GM18909 (cell line): ENCODE results near the gene TTC28.

Source experiments
- ATAC-seq: cut with Tn5 transposase; IDR thresholded peaks from one replicate; pipeline ENCODE4 v1.9.1; 2021; ENCODE audit warnings: mild to moderate bottlenecking; ENCODE audit not compliant: unreplicated experiment, poor library complexity

Gene TTC28

GRCh38 chr22:28137036-28137435, 542.6 kb downstream of the TTC28 start:
- no peak for ATAC-seq

- no peak for ATAC-seq
Observed at GRCh38 chr22:28132466-28132865, 547.2 kb downstream of the TTC28 start.

- ATAC-seq: no peak
Observed at GRCh38 chr22:28129319-28129962, 550.2 kb downstream of the TTC28 start.

- no peak for ATAC-seq
Observed at GRCh38 chr22:28128827-28129226, 550.8 kb downstream of the TTC28 start.

- ATAC-seq: no peak
Observed at GRCh38 chr22:28125799-28126198, 553.8 kb downstream of the TTC28 start.

- ATAC-seq: no peak
Observed at GRCh38 chr22:28123989-28124766, 555.5 kb downstream of the TTC28 start.

- ATAC-seq: no peak
Observed at GRCh38 chr22:28120691-28121592, 558.7 kb downstream of the TTC28 start.

- ATAC-seq: no peak
Observed at GRCh38 chr22:28118957-28119631, 560.5 kb downstream of the TTC28 start.

GRCh38 chr22:28116219-28116673, 563.4 kb downstream of the TTC28 start:
- no peak for ATAC-seq

GRCh38 chr22:28115426-28115825, 564.2 kb downstream of the TTC28 start:
- no peak for ATAC-seq

GRCh38 chr22:28112548-28113043, 567.0 kb downstream of the TTC28 start:
- no peak for ATAC-seq

GRCh38 chr22:28112190-28112544, 567.5 kb downstream of the TTC28 start:
- ATAC-seq: no peak

GRCh38 chr22:28111501-28112189, 568.0 kb downstream of the TTC28 start:
- ATAC-seq: no peak

GRCh38 chr22:28108851-28109250, 570.8 kb downstream of the TTC28 start:
- ATAC-seq: no peak

- no peak for ATAC-seq
Observed at GRCh38 chr22:28106617-28107016, 573.0 kb downstream of the TTC28 start.

- no peak for ATAC-seq
Observed at GRCh38 chr22:28105988-28106387, 573.7 kb downstream of the TTC28 start.

- ATAC-seq: no peak
Observed at GRCh38 chr22:28105413-28105812, 574.2 kb downstream of the TTC28 start.

GRCh38 chr22:28103596-28103995, 576.0 kb downstream of the TTC28 start:
- ATAC-seq: no peak

- ATAC-seq: no peak
Observed at GRCh38 chr22:28102151-28102812, 577.4 kb downstream of the TTC28 start.
